ENCODE results near the gene FARS2. TPM values are rescaled to one million over a fixed set of nuclear protein-coding genes. Genes with fewer than 3 reads are reported as not detected.

FARS2 gene
- total RNA-seq, 1 experiment from 2014 or later, result 15.0 TPM

GRCh38 chr6:5243069-5243468 lies 18.2 kb upstream of the FARS2 start (continued):
- TF ChIP-seq ZNF263 (CRISPR knock-in tag; IDR thresholded peaks at IDR 0.05; ENCODE audit: low read depth), result no peak

GRCh38 chr6:5246141-5247097 lies 14.9 kb upstream of the FARS2 start:
- CTCF ChIA-PET, result no interaction called here
- POLR2A ChIA-PET, result no interaction called here
- no peak for ATAC-seq
- Mint-ChIP-seq H3K27me3 (ENCODE audit: low read depth) (no peaks in the 10 kb centered on the region), H3K36me3 (peaks cover 10% of the 10 kb centered on the region), H3K4me3 (no peak overlapping the region), H3K4me1 (peaks cover 10% of the 10 kb centered on the region), H3K27ac (no peak overlapping the region), H3K9me3 (peaks cover 5% of the 10 kb centered on the region)
- no peak for DNase-seq (ENCODE audit: low spot score)
- TF ChIP-seq IRF2 (CRISPR knock-in tag; IDR thresholded peaks at IDR 0.05; ENCODE audit: borderline replicate concordance, low read depth) (no peak), CBFB (CRISPR knock-in tag; IDR thresholded peaks at IDR 0.05; ENCODE audit: low read depth) (no peak), SMAD4 (CRISPR knock-in tag; IDR thresholded peaks at IDR 0.05) (no peak), AR (CRISPR knock-in tag; IDR thresholded peaks at IDR 0.05) (no peak), FOXP4 (CRISPR knock-in tag; IDR thresholded peaks at IDR 0.05) (no peak), ZNF416 (CRISPR knock-in tag; IDR thresholded peaks at IDR 0.05) (no peak), ELF4 (CRISPR knock-in tag; IDR thresholded peaks at IDR 0.05; ENCODE audit: low read depth) (no peak), TP53 (CRISPR knock-in tag; IDR thresholded peaks at IDR 0.05) (no peak), NR1H2 (CRISPR knock-in tag; IDR thresholded peaks at IDR 0.05) (no peak), CDX4 (CRISPR knock-in tag; IDR thresholded peaks at IDR 0.05; ENCODE audit: borderline replicate concordance) (no peak), GTF2I (CRISPR knock-in tag; conservative IDR thresholded peaks at IDR 0.05) (no peak), CREB1 (CRISPR knock-in tag; IDR thresholded peaks at IDR 0.05) (no peak), CREM (CRISPR knock-in tag; IDR thresholded peaks at IDR 0.05) (no peak), ATF3 (CRISPR knock-in tag; conservative IDR thresholded peaks at IDR 0.05) (no peak), E2F5 (CRISPR knock-in tag; IDR thresholded peaks at IDR 0.05) (no peak), ZNF396 (CRISPR knock-in tag; IDR thresholded peaks at IDR 0.05; ENCODE audit: borderline replicate concordance) (no peak), SOX15 (CRISPR knock-in tag; IDR thresholded peaks at IDR 0.05) (no peak)

Measured in WTC11 (cell line).